GM21528 (cell line): ENCODE results near the gene TRPM4.
"Not testable (repeated sequence)": the region's sequence is repeated elsewhere in the genome, so short reads cannot be mapped to it uniquely, and the experiment has no call there.

Experiments
- ATAC-seq: cut with Tn5 transposase; IDR thresholded peaks from one replicate; pipeline ENCODE4 v1.9.1; 2021; ENCODE audit warnings: mild to moderate bottlenecking, moderate library complexity; ENCODE audit not compliant: unreplicated experiment, low FRiP score

TRPM4 gene

DNA sequence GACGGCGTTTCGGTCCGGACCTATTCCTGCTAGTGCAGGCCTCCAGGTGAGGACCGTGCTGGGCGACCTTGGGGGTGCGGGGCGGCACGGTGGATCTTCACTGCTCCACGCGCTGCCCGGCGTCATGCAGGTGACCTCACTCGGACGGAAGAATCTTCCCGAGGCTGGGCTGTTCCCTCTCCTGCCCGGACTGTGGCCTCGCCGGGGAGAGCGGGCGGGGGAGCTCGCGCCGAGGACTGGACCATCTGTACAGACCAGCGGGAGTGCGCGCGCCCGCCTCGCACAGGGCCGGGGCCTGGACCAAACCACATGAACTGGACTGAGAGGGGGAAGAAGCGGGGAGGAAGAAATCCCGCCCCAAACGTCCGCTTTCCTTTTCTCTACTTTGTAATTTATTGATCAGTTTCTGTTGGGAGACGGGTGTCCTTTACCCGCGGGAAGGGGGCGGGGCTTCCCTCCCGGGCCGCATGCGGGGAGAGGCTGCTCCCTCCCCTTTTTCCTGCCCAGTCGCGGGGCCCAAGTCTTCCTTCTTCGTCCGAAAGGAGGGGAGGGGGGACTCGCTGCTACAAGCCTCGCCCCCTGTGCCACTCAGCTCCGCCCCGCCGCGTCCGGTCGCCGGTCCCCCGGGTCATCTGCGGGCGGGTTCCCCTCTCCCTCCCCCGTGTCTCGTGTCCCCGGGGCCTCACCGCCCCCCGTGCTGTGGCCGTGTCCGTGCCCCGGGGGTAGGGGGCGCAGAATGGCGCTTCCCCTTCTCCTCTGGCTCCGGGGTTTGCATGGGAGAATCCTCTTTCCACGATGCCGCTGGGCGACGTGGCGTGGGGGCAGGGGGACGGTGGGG is 7.3 kb upstream of the TRPM4 start:
- no peak for ATAC-seq

DNA sequence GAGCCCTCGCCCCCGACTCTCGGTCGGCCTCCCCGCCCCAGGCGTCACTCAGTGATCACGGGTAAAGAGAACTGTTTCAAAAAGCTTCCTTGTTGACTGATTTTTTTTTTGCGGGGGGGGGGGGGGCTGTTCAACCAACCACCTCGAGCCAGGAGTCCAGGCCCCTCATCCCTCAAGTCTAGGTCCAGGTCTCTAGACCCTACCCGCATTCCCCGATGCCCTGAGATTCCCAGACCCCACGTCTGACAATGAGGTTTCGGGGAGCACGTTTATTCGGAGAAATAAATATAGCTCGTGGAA is 6.7 kb upstream of the TRPM4 start:
- ATAC-seq = no peak

DNA sequence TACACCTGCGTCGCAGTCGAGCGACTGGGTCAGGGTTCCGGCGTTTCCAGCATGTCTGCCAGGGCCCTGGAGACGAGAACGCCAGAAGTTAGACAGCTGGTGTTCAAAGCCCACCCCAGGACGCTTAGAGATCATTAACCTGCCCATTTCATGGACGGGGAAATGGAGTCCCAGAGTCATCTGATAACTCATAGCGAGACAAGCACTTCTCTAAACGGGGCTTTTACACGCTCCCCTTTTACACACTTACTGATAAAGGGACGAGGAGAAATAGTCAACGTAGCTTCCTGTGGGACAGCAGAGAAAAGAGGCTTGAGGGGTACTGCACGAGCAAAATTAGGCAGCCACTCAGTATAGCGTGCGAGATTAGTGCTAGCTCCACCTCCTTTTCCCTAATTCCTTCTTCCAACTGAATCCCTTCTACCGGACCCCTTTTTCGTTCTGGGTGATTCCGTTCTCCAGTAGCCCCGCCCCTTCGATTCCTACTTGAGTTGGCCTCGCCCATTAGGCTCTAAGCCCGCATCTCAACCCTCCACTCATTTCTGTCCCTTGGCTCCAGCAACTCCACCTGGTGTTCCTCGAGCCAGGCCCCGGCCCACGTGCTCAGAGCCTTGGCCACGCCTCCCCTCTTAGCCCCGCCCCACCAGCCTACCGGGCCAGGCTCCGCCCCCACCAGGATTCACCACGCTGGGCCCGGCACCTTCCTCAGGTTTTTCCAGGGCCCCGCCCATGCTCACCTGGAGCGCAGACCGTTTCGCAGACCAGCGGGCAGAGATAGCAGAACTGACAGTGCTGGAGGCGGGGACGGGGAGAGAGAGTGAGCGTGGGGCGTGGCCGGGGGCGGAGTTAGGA is 6.1 kb upstream of the TRPM4 start:
- no peak for ATAC-seq

DNA sequence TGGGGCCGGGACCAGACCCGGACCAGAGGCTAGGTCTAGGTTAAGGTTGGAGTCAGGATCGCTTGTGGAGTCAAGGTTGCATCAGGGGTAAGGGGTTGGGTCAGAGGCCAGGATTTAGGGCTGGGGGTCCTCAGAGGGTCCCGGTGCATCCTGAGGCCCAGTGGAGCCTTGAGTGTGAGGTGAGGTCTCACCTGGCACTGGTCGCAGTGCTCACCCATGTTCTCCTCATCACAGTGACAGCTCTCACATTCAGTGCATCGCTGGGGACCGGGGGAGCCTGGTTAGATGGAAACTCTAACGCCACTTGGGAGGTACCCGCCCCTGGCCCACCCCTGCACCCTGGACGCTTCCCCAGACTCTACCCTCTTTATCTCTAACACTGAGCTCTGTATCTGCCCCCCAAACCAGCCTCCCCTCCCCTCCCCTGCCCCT is 5.5 kb upstream of the TRPM4 start:
- no peak for ATAC-seq

DNA sequence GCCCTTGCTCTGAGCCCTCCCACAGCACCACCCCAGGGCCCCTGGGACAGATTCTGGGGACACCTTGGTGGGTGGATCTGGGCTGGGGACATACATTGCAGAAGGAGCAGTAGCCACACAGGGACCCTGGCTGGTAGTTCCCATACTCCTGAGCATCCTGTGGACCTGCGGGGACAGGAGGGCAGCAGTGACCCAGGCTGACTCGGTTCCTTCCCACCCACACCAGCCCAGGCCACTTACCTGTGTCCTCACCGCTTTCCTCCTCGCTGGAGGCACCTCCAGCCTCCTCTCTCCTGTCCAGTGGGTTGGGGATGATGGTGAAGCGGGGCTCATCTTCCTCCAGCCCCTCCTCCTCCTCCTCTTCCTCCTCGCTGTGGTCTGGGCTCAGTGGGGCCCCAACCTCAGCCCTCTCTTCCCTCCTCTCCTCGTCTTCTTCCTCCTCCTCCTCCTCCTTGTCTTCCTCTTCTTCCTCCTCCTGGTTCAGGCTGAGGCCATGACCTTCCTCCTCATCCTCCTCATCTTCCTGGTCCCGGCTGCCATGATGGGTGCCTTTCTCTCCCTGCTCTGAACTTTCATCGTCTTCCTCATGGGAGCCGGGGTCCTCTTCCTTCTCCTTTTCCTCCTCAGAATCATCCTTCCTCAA is 4.3 kb upstream of the TRPM4 start:
- no peak for ATAC-seq

DNA sequence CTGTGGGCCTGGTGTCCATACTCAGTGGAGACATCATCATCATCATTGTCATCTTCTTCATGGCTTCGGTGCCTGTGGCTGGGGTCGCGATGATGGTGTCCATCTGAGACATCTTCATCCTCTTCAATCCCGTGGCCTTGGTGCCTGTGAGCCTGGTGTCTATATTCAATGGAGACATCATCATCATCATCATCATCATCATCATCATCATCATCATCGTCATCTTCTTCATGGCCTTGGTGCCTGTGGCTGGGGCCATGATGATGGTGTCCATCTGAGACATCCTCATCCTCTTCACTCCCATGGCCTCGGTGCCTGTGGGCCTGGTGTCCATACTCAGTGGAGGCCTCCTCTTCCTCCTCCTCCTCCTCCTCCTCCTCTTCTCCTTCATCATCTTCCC is 3.3 kb upstream of the TRPM4 start:
- no peak for ATAC-seq

DNA sequence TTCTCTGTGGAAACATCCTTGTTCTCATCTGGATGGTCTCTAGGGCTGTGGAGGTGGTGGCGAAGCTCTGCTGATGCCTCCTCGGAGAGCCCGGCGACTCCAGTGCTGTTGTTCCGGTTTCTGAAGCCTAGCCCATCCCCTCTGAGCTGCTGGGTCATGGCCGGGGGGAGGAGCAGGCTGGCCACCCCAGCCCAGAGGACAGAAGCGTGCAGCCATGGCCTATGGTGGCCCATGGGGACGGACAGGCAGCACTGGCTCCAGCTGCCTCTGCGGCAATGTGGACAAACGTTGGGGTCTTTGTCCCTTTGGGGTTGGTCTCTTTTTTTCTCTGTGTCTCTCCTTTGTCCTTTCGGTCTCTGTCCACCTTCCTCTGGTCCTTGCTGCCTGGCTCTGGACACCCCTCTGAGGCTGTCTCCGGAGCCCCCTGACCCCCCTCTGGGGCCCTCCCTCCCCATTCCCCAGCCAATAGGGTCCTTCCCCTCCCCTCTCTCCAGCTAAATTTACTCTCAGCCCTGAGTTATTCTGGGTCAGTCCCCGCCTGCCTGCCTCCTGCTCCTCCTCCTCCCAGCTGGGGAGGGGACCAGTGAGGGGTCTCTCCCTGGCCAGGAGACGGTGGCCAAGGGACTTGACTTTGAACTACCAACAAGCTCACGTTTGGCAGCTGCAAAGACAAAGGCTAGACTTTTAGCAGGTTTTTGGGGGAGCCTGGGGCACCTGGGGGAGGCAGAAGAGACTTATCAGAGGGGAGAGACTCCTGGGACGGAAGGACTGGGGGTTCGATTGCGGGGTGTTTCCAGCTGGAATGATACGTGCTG is 2.4 kb upstream of the TRPM4 start, which contains the start of gene HRC:
TSS of gene HRC (minus strand) at position 392 of the 815 bp plus-strand sequence. CDS start at position 233, 159 bp downstream.
- ATAC-seq = no peak

DNA sequence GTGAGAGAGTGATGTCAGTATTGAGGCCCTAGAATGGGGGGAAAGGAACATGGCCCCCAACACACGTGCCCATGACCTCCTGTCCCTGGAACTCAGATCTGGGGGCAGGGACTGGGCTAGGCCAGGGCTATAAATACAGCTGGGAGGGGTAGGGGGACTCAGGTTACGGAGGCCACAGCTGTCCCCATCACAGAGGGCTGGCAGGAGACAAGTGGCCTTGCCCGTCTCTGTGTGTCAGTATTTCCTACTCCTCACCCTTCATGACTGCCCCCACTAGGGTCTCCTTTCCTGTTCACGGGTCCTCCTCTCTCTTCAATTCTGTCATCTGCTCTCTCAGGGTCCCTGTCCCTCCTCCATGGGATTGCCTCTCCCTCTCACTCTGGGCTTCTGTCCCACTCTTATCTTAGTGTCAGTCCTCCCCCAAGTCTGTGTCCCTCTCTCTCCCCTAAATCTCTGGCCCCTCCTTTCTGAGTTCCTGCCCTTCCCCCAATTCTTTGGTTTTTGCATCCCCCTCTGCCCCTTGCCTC is 1.7 kb upstream of the TRPM4 start:
- ATAC-seq = no peak

DNA sequence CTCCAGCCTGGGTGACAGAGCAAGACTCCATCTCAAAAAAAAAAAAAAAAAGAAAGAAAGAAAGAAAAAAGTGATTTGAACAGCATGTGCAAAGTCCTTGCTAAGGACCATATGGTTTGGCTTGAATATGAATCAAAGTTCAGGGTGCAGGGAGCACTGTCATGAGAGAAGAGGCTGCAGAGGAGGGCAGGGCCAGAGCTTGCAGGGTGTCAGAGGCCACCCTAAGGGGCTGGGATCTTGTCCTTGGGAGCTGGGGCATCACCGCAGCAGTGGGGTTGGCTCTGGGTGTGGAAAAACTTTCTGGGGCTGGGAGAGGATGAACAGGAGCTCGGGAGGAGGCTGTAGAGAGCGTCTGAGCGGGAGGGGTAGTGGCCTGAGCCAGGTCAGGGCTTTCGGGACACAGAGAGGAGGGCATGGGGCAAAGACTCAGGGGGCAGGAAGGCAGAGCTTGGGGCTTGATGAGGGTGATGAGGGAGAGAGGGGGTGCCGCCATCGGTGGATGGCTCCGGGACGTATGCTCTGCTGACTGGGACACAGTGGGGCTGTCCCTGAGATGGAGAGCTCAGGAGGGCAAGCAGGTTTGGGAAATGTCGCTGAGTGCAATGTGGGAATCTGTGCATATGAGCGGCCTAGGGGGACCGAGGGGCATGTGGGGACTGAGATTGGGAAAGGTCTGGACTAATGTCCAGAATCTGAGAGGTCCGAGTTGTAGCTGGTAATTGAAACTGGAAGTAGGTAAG is 3.0 kb downstream of the TRPM4 start:
- no peak for ATAC-seq

DNA sequence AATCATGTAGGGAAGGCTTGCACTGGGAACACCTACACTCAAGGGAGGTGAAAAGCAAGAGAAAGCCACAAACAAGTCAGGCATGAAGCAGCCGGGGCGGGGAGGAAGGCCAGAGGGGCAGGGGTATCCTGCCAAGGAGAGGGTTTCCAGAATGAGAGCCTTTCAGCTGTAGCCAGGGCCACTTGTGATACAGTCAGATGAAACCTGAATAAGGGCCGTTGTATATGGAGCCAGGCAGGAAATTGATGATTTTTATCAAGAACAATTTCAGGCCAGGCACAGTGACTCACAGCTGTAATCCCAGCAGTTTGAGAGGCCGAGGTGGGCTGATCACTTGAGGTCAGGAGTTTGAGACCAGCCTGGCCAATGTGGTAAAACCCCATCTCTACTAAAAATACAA is 4.4 kb downstream of the TRPM4 start:
- ATAC-seq = no peak

DNA sequence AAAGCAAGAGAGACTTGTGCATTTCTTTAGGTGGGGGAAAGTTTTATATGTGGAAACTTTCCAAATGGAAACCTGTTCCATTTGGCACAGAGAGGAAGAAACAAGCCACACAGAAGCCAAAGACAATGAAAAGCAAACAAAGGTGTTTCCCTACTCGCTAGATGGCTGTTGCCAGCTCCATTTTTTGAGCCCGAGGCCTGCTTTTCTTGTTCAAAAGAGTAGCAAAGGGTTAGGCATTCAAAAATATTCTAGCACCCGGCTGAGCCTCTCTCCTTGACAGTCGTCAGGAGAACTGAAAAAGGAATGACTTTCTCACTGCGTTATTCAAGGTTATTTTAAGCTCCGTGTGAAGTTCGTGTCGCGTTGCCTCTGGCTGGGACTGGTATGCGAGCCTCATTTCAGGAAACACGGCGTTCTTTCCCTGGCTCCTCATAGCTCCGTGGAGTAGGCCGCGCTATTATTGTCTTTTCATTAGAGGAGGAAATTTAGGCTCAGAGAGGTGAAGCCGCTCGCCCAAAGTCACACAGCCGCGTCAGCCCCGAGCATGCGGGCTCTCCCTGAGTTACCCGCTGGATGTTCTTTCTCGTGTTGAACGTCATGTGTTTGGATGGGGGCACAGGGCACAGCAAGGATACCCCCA is 7.6 kb downstream of the TRPM4 start:
- no peak for ATAC-seq

DNA sequence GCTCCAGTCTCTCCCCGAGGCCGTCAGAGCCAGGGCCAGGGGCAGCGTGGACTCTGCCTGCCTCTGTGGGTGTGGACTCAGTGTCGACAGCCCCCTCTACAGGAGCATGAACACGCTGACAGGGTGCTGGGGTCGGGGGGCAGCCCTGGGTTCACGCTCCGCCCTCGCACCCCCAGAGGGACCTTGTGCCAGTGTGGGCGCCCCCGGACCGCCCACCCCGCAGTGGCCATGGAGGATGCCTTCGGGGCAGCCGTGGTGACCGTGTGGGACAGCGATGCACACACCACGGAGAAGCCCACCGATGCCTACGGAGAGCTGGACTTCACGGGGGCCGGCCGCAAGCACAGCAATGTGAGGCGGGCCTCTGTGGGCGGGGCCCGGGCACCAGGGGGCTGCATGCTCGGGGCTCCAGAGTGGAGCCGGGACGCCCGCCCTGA is 8.3 kb downstream of the TRPM4 start:
- no peak for ATAC-seq

DNA sequence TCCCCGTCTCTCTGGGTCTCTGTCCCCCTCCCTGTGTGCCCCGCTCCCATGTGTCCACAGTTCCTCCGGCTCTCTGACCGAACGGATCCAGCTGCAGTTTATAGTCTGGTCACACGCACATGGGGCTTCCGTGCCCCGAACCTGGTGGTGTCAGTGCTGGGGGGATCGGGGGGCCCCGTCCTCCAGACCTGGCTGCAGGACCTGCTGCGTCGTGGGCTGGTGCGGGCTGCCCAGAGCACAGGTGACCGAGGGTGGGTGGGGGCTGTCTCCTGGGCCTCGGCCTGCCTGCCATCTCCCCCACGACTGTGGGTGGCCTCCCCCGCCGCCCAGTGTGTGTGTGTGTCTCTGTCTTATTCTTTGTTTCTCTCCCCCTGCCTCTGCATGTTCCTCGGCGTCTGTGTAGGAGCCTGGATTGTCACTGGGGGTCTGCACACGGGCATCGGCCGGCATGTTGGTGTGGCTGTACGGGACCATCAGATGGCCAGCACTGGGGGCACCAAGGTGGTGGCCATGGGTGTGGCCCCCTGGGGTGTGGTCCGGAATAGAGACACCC is 10.3 kb downstream of the TRPM4 start:
- ATAC-seq = no peak

DNA sequence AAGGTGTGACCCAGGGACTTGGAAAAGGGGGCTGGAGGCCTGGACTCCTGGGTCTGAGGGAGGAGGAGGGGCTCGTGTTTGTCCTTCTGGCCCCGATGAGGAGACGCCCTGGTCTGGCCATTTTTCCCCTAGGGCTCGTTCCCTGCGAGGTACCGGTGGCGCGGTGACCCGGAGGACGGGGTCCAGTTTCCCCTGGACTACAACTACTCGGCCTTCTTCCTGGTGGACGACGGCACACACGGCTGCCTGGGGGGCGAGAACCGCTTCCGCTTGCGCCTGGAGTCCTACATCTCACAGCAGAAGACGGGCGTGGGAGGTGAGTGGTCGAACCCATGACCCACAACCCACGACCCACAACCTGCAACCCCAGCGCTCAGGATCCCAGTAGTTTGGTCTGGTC is 10.8 kb downstream of the TRPM4 start:
- ATAC-seq = no peak

DNA sequence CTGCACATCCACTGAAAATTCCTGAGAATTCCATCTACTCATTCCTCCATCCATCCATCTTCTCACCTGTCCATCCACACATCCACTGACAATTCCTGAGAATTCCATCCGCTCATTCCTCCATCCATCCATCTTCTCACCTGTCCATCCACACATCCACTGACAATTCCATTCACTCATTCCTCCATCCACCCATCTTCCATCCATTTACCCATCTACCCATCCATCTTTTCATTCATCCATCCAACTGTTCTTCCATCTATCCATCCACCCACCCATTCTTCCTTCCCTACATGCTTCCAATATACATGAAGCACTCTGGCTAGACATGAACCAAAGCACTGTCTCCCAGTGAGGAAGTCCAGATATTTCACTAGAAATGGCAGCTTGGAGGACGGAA is 15.6 kb downstream of the TRPM4 start:
- no peak for ATAC-seq

DNA sequence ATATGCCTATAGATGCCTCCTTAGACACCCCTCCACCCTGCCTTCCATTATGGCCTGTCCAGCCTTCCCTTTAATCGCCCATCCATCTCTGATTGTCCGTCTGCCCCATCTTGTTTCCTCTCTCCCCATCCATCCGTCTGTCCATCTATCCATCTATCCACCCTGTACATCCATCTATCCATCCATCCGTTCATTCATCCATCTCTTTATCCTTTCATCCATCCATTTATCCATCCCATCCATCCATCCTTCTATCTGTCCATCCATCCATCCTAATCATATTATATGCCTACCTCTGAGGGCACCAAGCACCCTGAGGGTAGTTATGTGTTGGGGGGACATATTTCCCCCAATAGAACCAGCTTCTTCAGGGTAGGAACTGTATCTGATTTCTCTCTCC is 23.1 kb downstream of the TRPM4 start:
- no peak for ATAC-seq

DNA sequence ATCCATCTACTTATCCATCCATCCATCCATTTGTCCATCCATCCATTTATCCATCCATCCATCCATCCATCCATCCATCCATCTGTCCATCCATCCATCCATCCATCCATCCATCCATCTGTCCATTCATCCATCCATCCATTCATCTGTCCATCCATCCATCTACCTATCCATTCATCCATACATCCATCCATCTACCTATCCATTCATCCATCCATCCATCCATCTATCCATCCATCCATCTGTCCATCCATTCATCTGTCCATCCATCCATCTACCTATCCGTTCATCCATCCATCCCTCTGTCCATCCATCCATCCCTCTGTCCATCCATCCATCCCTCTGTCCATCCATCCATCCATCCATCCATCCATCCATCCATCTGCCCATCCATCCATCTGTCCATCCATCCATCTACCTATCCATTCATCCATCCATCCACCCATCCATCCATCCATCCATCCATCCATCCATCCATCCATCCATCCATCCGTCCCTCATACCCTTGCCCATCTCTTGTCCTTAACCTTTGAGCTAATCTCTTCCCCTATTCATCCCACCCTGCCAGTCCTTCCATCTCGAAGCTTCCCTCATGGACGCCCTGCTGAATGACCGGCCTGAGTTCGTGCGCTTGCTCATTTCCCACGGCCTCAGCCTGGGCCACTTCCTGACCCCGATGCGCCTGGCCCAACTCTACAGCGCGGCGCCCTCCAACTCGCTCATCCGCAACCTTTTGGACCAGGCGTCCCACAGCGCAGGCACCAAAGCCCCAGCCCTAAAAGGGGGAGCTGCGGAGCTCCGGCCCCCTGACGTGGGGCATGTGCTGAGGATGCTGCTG is 24.6 kb downstream of the TRPM4 start:
- not testable (repeated sequence) for ATAC-seq

DNA sequence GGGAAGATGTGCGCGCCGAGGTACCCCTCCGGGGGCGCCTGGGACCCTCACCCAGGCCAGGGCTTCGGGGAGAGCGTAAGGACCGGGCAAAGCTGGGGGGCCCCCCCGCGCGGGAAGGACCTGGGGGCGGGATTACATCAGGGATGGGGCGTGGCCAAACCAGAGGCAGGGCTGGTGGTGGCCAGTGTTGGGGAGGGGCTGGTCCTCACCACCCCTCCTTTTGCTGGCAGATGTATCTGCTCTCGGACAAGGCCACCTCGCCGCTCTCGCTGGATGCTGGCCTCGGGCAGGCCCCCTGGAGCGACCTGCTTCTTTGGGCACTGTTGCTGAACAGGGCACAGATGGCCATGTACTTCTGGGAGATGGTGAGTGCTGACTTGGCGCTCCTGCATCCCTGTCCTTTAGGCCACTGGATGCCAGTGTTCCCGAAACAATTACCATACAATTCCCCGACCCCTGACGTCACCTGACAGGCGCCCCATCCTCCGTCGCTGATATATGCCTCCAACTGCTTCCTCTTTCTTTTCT is 25.3 kb downstream of the TRPM4 start:
- ATAC-seq = no peak
